Panc1 (cell line): ENCODE measurements around the gene SMARCA1.

Experiments used
- CTCF ChIP-seq: fragments of 450-650 bp; IDR thresholded peaks from 2 replicates; pipeline ENCODE4 v1.5.1; 2017; ENCODE audit warnings: mild to moderate bottlenecking
- POLR2AphosphoS5 ChIP-seq: IDR thresholded peaks from 2 replicates; pipeline ENCODE4 v1.6.1; 2012; ENCODE audit warnings: mild to moderate bottlenecking, low read depth, low read length, moderate library complexity
- REST ChIP-seq, 2 experiments: IDR thresholded peaks; 2 replicates each; pipeline ENCODE4 v1.6.1; 2011 to 2012; ENCODE audit warnings: low read depth in 2 of 2, control low read depth in 1 of 2, low read length in 1 of 2, mild to moderate bottlenecking in 1 of 2, moderate library complexity in 1 of 2; ENCODE audit not compliant: insufficient read depth in 1 of 2
- SIN3A ChIP-seq: IDR thresholded peaks from 2 replicates; pipeline ENCODE4 v1.6.1; 2012; ENCODE audit warnings: low read depth, mild to moderate bottlenecking, low read length, moderate library complexity, borderline replicate concordance; ENCODE audit not compliant: insufficient read depth

- TF ChIP-seq CTCF, result no peak
- TF ChIP-seq POLR2AphosphoS5, result no peak
- TF ChIP-seq SIN3A, result no peak
- no peak for TF ChIP-seq REST (IDR thresholded peaks at IDR 0.05; ENCODE audit: insufficient read depth in 1 of 2, low read depth in 2 of 2, low read length in 1 of 2)
These were observed 29.6 kb downstream of the SMARCA1 start for GRCh38 chrX:129493643-129494042.
